NCI-H2107 (cell line): ENCODE results near the gene CEP112.
"Not testable (repeated sequence)": the region's sequence is repeated elsewhere in the genome, so short reads cannot be mapped to it uniquely, and the experiment has no call there.

Experiments
- DNase-seq: peaks from one replicate; lab custom pipeline; 2025; lab: John Stamatoyannopoulos, UW

Gene CEP112

GRCh38 chr17:66155055-66155454 is 36.9 kb downstream of the CEP112 start:
- not testable (repeated sequence) for DNase-seq

- DNase-seq: no peak
Observed at GRCh38 chr17:66152756-66153155, 39.2 kb downstream of the CEP112 start.

GRCh38 chr17:66150708-66151107 is 41.2 kb downstream of the CEP112 start:
- no peak for DNase-seq

- no peak for DNase-seq
Observed at GRCh38 chr17:66149562-66149961, 42.4 kb downstream of the CEP112 start.

GRCh38 chr17:66146394-66146793 is 45.5 kb downstream of the CEP112 start:
- no peak for DNase-seq

- no peak for DNase-seq
Observed at GRCh38 chr17:66143657-66144282, 48.2 kb downstream of the CEP112 start.

GRCh38 chr17:66142428-66142827 is 49.5 kb downstream of the CEP112 start:
- DNase-seq: no peak

- no peak for DNase-seq
Observed at GRCh38 chr17:66138120-66138519, 53.8 kb downstream of the CEP112 start.

- DNase-seq: no peak
Observed at GRCh38 chr17:66135896-66136295, 56.0 kb downstream of the CEP112 start.

- no peak for DNase-seq
Observed at GRCh38 chr17:66135219-66135618, 56.7 kb downstream of the CEP112 start.

- no peak for DNase-seq
Observed at GRCh38 chr17:66129759-66130158, 62.2 kb downstream of the CEP112 start.

- DNase-seq: no peak
Observed at GRCh38 chr17:66126231-66126630, 65.7 kb downstream of the CEP112 start.

- DNase-seq: no peak
Observed at GRCh38 chr17:66123163-66123562, 68.8 kb downstream of the CEP112 start.

- no peak for DNase-seq
Observed at GRCh38 chr17:66115246-66115645, 76.7 kb downstream of the CEP112 start.

GRCh38 chr17:66114609-66115008 is 77.3 kb downstream of the CEP112 start:
- DNase-seq: no peak

GRCh38 chr17:66107731-66108130 is 84.2 kb downstream of the CEP112 start:
- no peak for DNase-seq

GRCh38 chr17:66098040-66098439 is 93.9 kb downstream of the CEP112 start:
- no peak for DNase-seq

- DNase-seq: no peak
Observed at GRCh38 chr17:66094727-66095126, 97.2 kb downstream of the CEP112 start.

- DNase-seq: no peak
Observed at GRCh38 chr17:66091445-66092080, 100.4 kb downstream of the CEP112 start.

GRCh38 chr17:66089764-66090163 is 102.2 kb downstream of the CEP112 start:
- DNase-seq: no peak

- DNase-seq: no peak
Observed at GRCh38 chr17:66088173-66088572, 103.8 kb downstream of the CEP112 start.

GRCh38 chr17:66087073-66087472 is 104.9 kb downstream of the CEP112 start:
- no peak for DNase-seq

- no peak for DNase-seq
Observed at GRCh38 chr17:66085221-66085620, 106.7 kb downstream of the CEP112 start.

GRCh38 chr17:66080670-66081069 is 111.3 kb downstream of the CEP112 start:
- DNase-seq: not testable (repeated sequence)
